Adrenal gland (tissue), 5 donors: ENCODE data around the gene PTPN7.

ENCODE experiments used
- POLR2A ChIP-seq, 2 donors: fragments of 450-650 bp; IDR thresholded peaks; one replicate each; pipeline ENCODE4 v1.6.1; 2017; ENCODE audit warnings: antibody characterized with exemption in 2 of 2, mild to moderate bottlenecking in 2 of 2, moderate library complexity in 1 of 2
- TF ChIP-seq, protein P1 (sequence below), 6 experiments: fragments of 450-650 bp in 4 of 6; fragments of 200-600 bp in 2 of 6; sonication (generic) in 1 of 6; IDR thresholded peaks; 1 replicate in 5 of 6; 2 replicates in 1 of 6; pipeline versions ENCODE4 v1.5.1 to v1.8.0; 2016 to 2021; ENCODE audit warnings: antibody characterized with exemption in 6 of 6, mild to moderate bottlenecking in 2 of 6, moderate library complexity in 1 of 6
- donor health status: DM: no; HTN: no; CAD: no.

DNA sequence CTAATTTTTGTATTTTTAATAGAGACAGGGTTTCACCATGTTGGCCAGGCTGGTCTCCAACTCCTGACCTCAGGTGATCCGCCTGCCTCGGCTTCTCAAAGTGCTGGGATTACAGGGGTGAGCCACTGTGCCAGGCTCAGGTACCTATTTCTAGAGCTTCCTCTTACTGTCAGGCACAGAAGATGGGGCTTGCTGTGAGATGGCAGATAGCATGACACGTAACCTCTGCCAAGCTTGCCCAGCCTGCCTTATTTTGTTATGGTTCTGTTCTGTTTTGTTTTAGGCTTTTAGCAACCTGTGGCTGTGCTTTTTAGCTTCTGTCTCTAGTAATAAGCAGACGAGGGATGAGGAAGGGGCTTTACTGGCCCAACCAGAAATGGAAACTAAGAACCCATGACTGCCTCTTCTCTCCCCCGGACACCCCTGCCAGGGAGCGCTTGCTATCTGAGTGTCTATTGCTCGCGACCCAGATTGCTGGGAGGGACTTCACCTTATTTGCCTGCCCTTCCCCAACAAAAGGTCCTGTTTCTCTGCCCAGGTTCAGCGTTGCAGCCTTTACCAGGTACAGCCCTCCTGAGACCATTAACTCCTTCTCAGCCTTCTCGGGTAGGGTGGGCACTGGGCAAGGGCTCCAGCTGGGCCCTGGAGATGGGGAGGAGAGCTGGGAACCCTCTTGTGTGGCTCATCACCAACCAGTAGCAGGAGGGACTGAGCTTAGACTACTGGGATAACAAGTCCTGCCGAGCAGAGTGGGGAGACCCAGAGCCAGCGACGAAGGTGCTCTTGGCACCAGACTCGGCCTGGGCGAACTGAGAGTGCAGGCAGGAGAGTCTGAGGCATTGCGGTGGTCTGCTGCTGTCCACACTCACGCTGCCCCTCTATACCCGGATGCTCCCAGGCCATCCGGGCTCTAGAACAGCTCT is 19.7 kb upstream of the PTPN7 start:
- TF ChIP-seq, protein P1, sequence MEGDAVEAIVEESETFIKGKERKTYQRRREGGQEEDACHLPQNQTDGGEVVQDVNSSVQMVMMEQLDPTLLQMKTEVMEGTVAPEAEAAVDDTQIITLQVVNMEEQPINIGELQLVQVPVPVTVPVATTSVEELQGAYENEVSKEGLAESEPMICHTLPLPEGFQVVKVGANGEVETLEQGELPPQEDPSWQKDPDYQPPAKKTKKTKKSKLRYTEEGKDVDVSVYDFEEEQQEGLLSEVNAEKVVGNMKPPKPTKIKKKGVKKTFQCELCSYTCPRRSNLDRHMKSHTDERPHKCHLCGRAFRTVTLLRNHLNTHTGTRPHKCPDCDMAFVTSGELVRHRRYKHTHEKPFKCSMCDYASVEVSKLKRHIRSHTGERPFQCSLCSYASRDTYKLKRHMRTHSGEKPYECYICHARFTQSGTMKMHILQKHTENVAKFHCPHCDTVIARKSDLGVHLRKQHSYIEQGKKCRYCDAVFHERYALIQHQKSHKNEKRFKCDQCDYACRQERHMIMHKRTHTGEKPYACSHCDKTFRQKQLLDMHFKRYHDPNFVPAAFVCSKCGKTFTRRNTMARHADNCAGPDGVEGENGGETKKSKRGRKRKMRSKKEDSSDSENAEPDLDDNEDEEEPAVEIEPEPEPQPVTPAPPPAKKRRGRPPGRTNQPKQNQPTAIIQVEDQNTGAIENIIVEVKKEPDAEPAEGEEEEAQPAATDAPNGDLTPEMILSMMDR (IDR thresholded peaks at IDR 0.05) = no peak
- no peak for TF ChIP-seq POLR2A (IDR thresholded peaks at IDR 0.05)
